T-helper 22 cell (primary cell): ENCODE data around the gene ATOX1.
"Not testable (repeated sequence)": the region's sequence is repeated elsewhere in the genome, so short reads cannot be mapped to it uniquely, and the experiment has no call there.

ENCODE experiments used
- DNase-seq: peaks from one replicate; pipeline ENCODE4 v3.0.0-alpha.2; 2020; ENCODE audit warnings: low read depth

ATOX1 gene

GRCh38 chr5:151758430-151759241 is at the start of gene ATOX1:
Gene ATOX1, minus strand, starts transcription at chr5:151758631. Its CDS starts 80 bp downstream, at chr5:151758551.
- DNase-seq, result peak; percentile 82

- DNase-seq, result no peak
These were observed 47.2 kb upstream of the ATOX1 start for GRCh38 chr5:151805414-151806223.

GRCh38 chr5:151800532-151800931 is 42.1 kb upstream of the ATOX1 start:
- no peak for DNase-seq

- DNase-seq, result no peak
These were observed 41.0 kb upstream of the ATOX1 start for GRCh38 chr5:151799407-151799806.

GRCh38 chr5:151798674-151799073 is 40.2 kb upstream of the ATOX1 start:
- DNase-seq, result no peak

GRCh38 chr5:151795426-151795825 is 37.0 kb upstream of the ATOX1 start:
- DNase-seq, result no peak

GRCh38 chr5:151793358-151793757 is 34.9 kb upstream of the ATOX1 start:
- no peak for DNase-seq

- no peak for DNase-seq
These were observed 29.4 kb upstream of the ATOX1 start for GRCh38 chr5:151787817-151788216.

- DNase-seq, result no peak
These were observed 28.0 kb upstream of the ATOX1 start for GRCh38 chr5:151786468-151786867.

GRCh38 chr5:151784141-151784540 is 25.7 kb upstream of the ATOX1 start:
- no peak for DNase-seq

GRCh38 chr5:151783664-151784063 is 25.2 kb upstream of the ATOX1 start:
- DNase-seq, result not testable (repeated sequence)

- no peak for DNase-seq
These were observed 22.8 kb upstream of the ATOX1 start for GRCh38 chr5:151781201-151781600.

GRCh38 chr5:151780348-151780747 is 21.9 kb upstream of the ATOX1 start:
- no peak for DNase-seq

GRCh38 chr5:151779531-151780125 is 21.2 kb upstream of the ATOX1 start:
- no peak for DNase-seq

- DNase-seq, result no peak
These were observed 16.7 kb upstream of the ATOX1 start for GRCh38 chr5:151775025-151775606.

GRCh38 chr5:151773951-151774350 is 15.5 kb upstream of the ATOX1 start:
- no peak for DNase-seq

GRCh38 chr5:151772846-151773561 is 14.6 kb upstream of the ATOX1 start:
- no peak for DNase-seq

- peak; percentile 9 for DNase-seq
These were observed 13.8 kb upstream of the ATOX1 start for GRCh38 chr5:151772029-151772845.

GRCh38 chr5:151771259-151772028 is 13.0 kb upstream of the ATOX1 start, which contains the start of gene G3BP1:
Gene G3BP1, plus strand, starts transcription at chr5:151771954. Its CDS starts 14,667 bp downstream, at chr5:151786621.
- DNase-seq, result peak; percentile 100
